C1 segment of cervical spinal cord (tissue), 14 donors: ENCODE measurements around the gene SLC3A2.

Experiments used
- DNase-seq, 14 donors: peaks; one replicate each; lab custom pipeline; 2025; lab: John Stamatoyannopoulos, UW

Gene SLC3A2

DNA sequence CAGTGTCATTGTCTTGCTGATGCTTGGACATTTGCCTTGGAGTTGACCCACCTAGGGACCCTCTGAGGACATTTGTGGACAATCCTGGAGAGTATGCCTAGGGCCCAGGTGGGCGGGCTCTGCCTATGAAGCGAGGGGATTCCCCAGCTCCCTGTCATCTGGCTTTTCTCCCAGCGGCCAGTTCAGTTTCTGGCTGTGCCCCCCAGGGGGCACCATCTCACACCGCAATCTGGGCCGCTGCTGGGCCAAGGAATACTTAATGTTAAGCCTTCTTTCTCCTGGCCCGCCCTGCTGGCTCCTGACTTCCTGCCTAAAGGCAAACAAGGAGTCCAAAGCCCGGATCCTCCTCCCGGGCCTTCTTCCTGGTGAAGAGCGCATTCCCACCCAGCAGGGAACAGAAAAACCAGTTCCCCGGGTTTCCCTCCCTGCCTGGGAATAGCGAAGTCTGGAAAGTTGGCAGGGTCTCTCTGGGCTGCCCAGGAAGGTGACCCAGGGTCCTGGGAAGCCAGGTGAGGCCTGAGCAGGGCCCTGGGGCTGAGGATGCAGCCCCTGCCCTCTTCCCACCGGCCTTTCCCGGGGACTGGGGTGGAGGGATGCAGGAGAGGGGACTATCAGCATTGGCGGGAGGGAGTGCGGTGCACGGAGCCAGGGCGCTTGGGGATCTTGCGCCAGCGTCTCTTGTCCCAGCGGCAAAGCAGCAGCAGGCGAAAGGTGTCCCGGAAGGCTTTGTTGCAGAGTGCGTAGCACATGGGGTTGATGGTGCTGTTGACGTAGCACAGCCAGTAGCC is 28.6 kb downstream of the SLC3A2 start:
- DNase-seq, result peak in 8 of 14 donors; percentile 18 to 60 (median 34)

DNA sequence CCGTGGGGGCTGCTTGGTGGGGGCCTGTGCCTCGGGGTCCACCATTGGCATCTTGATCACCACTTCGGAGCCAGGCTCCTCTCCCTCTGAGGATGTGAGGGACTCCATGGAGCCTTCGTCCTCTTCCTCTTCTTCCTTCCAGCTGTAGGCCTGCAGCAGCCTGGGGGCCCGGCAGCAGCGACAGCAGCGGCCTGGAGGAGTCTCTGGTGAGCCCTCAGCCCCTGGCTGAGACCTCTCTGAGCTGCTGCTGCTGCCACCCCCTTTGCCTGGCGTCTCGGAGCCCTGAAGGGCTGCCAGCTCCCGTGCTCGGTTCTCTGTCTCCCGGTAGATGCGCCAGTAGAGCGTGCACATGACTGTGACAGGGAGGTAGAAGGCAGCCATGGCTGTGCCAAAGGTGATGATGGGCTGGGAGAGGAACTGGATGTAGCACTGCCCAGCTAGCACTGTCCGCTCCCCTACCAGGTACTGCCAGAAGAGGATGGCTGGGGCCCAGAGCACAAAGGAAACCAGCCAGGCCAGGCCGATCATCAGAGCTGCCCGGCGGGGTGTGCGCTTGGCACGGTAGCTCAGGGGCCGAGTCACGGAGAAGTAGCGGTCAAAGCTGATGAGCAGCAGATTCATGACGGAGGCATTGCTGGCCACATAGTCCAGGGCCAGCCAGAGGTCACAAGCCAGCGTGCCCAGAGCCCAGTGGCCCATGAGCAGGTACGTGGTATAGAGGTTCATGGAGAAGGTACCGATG is 29.6 kb downstream of the SLC3A2 start:
- peak in 1 of 14 donors; percentile 18 for DNase-seq

GRCh38 chr11:62911137-62912130 is 30.7 kb downstream of the SLC3A2 start:
- no peak for DNase-seq

- DNase-seq, result no peak
These were observed 31.6 kb downstream of the SLC3A2 start for GRCh38 chr11:62912268-62912667.

DNA sequence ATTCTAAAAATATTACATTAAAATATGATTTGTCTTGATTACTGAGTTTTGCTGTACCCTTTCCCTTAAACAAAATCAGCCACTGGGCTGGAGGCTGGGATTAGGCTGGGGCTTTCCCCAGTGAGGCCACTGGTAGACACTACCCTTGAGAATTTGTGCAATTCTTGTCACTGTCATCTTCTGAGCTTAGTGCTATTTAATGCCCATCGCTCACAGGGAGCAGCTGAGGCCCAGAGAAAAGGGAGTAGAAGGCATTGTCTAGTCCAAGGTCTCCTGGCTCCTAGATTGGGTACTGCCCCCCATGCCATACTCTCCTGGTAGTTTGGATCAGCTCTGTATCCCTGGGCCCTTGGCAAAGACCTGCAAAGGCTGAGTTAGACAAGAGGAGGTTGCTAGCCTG is 33.7 kb downstream of the SLC3A2 start:
- DNase-seq, result no peak

DNA sequence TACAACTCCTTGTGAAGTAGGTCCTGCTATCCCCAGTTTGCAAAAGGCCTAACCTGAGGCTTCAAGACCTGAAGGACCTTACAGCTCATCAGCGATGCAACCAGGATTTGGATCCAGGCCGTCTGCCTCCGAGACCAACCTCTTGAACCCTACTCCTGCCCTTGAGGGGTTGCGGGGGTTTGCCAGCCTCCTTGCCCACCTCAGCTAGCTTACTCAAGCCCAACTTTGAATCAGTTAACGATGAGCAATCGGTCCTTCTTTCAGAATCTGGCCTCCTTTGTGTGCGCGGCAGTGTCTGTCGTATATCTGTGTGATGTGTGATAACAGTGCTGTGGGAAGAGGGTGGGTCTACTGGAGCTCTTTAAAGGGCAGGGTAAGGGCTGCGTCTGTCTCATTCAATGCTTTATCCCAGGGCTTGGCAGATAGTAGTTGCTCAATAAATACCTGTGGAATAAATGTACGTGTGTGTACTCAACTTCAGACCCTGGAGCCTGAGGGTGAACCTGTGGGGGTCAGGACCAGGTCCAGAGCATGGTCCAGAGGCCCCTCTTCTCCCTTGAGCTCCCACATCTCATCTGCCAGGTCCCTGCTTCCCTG is 37.3 kb downstream of the SLC3A2 start:
- no peak for DNase-seq

GRCh38 chr11:62918531-62918930 is 37.8 kb downstream of the SLC3A2 start:
- DNase-seq, result no peak

DNA sequence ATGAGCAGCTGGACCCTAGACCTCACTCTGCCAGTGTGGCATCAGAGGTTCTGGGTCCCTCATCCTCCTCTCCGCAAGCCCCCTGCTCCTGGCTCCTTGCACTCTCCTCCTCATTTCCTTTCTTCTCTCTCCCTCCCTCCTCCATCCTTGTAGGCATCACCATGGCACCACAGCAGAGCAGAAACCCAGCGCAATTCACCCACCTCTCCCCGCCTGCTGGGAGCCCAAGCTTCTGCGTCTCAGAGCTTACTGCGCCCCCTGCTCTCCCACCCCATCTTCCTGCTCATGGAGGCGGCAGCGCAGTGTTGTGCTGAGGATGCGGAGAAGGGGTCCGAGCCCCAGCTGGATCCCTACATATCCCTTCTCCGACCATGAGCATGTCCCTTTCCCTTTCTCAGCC is 38.8 kb downstream of the SLC3A2 start:
- DNase-seq, result no peak

DNA sequence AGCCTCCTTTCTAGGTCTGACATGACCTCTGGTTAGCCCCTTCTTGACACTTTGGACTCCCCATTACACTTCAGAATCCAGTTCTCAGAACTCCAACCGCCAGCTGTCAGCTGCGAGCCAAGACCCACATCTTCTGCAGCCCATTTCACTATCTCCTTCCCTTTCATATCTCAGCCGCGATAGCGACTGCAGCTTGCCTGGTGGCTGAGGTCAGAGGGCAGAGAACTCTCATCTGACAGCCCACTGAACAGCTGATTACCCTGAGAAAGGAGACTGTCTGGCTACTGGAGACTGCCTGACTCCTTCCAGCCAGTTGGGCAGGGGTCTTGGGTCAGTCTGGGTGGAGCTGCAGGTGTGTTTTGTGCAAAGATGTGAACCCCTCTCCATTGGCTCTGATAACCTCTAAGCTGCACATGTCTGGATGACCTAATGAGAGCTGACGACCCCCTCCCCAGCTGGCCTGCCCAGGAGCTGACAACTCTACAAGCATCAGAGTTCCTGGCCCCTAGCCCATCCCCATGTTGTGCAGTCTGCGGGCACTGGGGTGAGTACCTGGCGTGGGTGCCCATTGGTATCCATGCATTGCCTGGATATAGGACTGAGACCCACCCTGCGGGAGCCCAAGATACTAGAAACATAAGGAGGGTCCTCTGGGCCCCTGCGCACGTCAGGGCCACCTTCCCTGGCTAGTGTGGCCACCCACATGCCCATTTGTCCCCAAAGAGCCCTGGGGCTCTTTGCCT is 39.4 kb downstream of the SLC3A2 start:
- DNase-seq, result no peak

GRCh38 chr11:62921201-62921572 is 40.5 kb downstream of the SLC3A2 start, which contains the start of gene CHRM1:
CHRM1 (minus strand) TSS chr11:62921363; CDS start chr11:62911100, 10,263 bp downstream.
- no peak for DNase-seq

- DNase-seq, result no peak
These were observed 41.0 kb downstream of the SLC3A2 start for GRCh38 chr11:62921573-62922188.

DNA sequence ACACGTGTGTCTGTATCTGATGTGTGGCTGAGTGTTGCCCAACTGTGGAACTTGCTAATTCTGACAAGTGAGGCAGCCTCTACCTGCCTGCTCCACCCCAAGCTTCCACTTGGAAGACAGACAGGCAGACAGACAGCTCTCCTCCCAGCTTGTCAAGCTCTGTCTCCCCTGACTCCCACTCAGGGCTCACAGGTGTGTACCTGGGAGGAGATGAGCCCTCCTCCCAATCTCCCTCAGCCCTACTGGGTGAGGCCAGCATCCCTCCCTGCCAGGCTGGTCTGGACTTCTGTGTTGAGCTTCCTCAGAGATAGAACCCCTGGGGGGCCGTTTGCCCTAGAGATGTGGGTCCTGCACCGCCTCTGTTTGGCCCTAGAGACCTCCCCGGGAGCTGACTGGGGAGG is 41.5 kb downstream of the SLC3A2 start:
- no peak for DNase-seq

- DNase-seq, result no peak
These were observed 42.1 kb downstream of the SLC3A2 start for GRCh38 chr11:62922653-62923431.

- no peak for DNase-seq
These were observed 43.1 kb downstream of the SLC3A2 start for GRCh38 chr11:62923601-62924411.

- no peak for DNase-seq
These were observed 44.6 kb downstream of the SLC3A2 start for GRCh38 chr11:62925308-62925707.

GRCh38 chr11:62925745-62926679 is 45.3 kb downstream of the SLC3A2 start:
- DNase-seq, result no peak
